GM12891 (cell line): Measurements from ENCODE around the gene CCDC6.

ENCODE experiments used
- PAX5 ChIP-seq: IDR thresholded peaks from 2 replicates; pipeline ENCODE4 v1.6.1; 2011; ENCODE audit warnings: low read length, moderate library complexity, mild to moderate bottlenecking; ENCODE audit not compliant: insufficient read depth, severe bottlenecking
- POLR2A ChIP-seq: IDR thresholded peaks from 2 replicates; pipeline ENCODE4 v1.6.1; 2011; ENCODE audit warnings: low read depth, low read length, control low read depth
- POLR2AphosphoS5 ChIP-seq: IDR thresholded peaks from 2 replicates; pipeline ENCODE4 v1.6.1; 2011; ENCODE audit warnings: low read depth, low read length, control low read depth
- POU2F2 ChIP-seq: IDR thresholded peaks from 2 replicates; pipeline ENCODE4 v1.6.1; 2011; ENCODE audit warnings: low read depth, mild to moderate bottlenecking, control low read depth, low read length, moderate library complexity
- TAF1 ChIP-seq: IDR thresholded peaks from 2 replicates; pipeline ENCODE4 v1.6.1; 2011; ENCODE audit warnings: low read depth, low read length, control low read depth

- TF ChIP-seq POLR2A (no peak), TAF1 (no peak), PAX5 (no peak), POLR2AphosphoS5 (no peak), POU2F2 (no peak)
Observed at GRCh38 chr10:59781511-59781910, 124.8 kb downstream of the CCDC6 start.
